ENCODE results near the gene PZP.
"Not testable (repeated sequence)": the region's sequence is repeated elsewhere in the genome, so short reads cannot be mapped to it uniquely, and the experiment has no call there.

Gene PZP

DNA sequence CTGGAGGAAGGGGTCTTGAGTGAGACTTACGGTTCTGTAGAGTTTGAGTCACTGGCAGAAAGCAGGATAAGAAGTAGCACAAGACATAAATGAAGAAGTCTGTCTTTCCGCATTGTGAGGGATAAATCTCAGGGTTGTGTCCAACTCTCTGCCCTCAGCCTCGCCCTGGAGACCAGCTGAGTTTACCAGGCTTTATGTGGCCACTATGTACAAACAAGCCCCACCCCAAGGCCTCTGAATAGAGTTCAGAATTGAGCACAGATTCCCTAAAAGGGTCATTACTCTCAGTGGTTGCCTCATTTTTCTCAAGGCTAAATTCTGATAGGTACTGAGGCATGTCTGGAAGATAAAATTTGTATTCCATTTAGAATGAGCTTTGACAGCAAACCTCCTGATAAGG lies at the start of gene PZP:
PZP (minus strand) TSS at position 167 of the 400 bp plus-strand sequence; CDS start at position 113, 54 bp downstream.
- DNase-seq, result no peak

DNA sequence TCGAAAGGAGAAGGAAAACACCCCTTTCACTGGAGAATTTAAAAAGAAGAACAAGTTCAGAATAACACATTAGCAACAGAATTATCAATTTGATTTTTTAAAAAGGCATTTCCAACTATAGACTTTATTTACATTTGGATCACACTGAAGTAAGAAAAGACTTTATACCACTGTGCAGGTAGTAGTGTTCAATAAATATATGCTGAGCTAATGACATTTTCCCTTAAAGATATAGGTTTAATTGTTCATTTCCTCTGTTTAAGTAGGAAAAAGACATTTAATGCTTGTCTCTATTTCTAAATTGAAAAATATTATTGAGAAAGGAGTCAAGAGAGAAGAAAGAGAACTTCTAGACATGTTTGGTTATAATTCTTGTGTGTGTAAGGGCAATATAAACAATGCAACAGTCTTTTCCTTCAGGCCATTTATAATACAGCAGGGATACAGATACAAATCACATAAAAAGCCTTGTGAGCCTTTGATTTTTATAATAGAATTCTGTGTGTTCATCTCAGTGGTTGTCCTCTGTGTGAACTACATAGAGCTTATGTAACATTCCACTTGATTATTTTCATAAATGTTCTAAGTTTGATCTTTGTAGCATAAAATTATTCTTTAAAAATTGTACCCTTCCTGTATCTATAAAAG lies 48.7 kb upstream of the PZP start:
- no peak for DNase-seq

- DNase-seq, result peak in 1 of 3 donors; percentile 12
Observed at GRCh38 chr12:9256341-9256740, 48.1 kb upstream of the PZP start.

DNA sequence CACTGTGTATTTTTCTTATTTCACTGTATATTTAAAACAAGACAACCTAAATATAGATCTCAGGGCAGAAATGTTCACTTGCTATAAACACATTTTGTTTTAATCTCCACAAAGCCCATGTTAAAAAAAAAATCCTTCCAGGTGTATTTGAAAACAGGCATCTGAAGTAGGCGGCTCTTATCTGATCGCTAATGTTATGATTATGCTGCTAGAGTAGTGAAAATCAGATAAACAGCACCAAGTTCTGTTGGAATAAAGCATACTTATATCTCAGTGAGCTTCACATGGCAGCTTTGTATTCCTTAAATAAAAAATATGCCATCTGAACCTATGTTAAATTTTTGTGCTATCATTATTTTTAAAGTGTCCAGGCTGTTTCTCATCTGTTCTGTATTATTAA lies 47.6 kb upstream of the PZP start:
- DNase-seq, result no peak

GRCh38 chr12:9253464-9253863 lies 45.3 kb upstream of the PZP start:
- DNase-seq, result no peak

- DNase-seq, result not testable (repeated sequence)
Observed at GRCh38 chr12:9252791-9253190, 44.6 kb upstream of the PZP start.

DNA sequence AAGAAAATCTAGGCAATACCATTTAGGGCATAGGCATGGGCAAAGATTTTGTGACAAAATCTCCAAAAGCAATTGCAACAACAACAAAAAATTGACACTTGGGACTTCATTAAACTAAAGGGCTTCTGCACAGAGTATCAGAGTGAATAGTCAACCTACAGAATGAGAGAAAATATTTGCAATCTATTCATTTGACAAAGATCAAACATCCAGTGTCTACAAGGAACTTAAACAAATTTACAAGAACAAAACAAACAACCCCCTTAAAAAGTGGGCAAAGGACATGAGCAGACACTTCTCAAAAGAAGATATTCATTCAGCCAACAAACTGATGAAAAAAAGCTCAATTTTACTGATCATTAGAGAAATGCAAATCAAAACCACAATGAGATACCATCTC lies 44.1 kb upstream of the PZP start:
- DNase-seq, result no peak

DNA sequence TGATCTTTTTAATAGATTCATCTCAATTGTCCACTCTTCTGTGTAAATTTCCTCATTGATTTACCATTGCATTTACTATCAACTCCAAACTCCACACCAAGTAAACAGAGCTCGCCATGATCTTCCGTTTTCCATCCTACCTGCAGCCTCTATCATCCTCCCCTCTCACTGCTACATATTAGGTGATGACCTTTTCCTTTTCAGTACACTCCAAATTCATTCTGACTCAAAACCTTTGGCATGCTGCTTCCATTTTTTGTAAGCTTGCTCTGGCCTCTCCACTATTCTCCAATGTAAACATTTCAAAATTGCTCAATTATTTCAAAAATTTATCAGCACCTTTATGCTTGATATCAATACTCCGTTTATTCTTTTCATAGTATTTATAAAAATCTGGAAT lies 40.2 kb upstream of the PZP start:
- DNase-seq, result no peak

GRCh38 chr12:9244894-9245293 lies 36.7 kb upstream of the PZP start:
- DNase-seq, result no peak

- DNase-seq, result no peak
Observed at GRCh38 chr12:9243999-9244649, 35.9 kb upstream of the PZP start.

GRCh38 chr12:9241301-9241700 lies 33.1 kb upstream of the PZP start:
- DNase-seq, result no peak

DNA sequence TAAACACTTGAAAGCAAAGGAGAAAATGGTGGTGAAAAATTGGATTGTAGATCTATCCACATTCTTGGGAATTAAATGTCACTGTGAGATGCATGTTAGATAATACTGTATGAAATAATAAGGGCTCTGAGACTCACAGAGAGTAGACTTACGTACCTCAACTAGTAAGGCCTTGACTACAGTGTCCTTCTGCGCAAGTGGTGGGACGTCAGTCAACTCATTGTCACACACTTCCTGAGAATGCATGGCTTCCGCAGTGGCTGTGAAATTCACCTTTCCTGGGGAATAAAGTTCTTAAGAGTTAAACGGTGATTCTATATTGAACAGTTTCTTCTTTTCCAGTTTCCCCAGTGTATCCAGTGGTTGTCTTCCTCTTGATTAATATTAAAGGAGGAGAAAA lies 32.6 kb upstream of the PZP start:
- DNase-seq, result no peak

GRCh38 chr12:9240004-9240635 lies 31.9 kb upstream of the PZP start:
- DNase-seq, result peak; percentile 45 to 64 (median 46)

- DNase-seq, result peak; percentile 8 to 50 (median 38)
Observed at GRCh38 chr12:9237286-9237685, 29.1 kb upstream of the PZP start.

DNA sequence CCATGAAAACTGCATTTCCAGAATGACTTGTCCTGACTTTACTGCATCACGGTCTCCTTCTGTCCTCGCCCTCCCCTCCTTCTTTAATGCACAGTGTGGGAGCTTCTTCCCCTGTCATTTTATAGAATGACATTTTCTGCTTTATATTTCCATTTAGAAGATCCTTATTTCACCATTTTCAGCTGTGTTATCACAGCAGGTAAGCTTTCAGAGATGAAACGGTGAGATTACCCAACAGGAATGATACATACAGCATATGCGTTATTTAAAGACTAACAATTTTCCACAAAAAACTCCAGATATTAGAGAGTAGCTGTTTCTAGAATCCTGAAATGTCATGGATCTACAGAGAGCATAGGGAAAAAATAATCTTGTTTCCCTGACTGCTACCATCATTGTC lies 27.3 kb upstream of the PZP start:
- no peak for DNase-seq

DNA sequence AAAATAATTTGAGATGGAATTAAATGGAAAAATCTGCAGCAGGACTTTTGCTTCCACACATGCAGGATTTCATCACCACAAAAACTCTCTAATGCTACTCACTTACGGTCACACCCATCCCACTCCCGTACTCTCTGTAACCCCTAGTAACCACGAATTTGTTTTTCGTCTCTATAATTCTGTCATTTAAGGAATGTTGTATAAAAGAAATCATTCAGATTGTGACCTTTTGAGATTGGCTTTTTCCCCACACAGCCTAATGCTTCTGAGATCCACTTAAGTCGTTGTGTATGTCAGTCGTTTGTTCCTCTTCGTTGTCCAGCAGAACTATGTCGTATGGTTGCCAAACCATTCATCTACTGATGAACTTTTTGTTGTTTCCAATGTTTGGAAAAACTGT lies 19.8 kb upstream of the PZP start:
- no peak for DNase-seq

GRCh38 chr12:9223830-9224229 lies 15.6 kb upstream of the PZP start:
- DNase-seq, result no peak

- no peak for DNase-seq
Observed at GRCh38 chr12:9221483-9221882, 13.3 kb upstream of the PZP start.

DNA sequence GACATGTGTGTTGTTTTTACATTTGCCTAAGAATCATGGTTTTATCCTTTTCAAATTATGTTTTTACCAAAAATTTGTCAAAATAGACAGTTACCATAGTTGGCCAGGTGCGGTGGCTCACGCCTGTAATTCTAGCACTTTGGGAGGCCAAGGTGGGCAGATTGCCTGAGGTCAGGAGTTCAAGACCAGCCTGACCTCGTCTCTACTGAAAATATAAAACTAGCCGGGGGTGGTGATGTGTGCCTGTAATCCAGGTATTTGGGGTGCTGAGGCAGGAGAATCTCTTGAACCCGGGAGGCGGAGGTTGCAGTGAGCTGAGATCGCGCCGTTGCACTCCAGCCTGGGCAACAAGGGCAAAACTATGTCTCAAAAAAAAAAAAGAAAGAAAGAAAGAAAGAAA lies 12.8 kb upstream of the PZP start:
- DNase-seq, result not testable (repeated sequence)

DNA sequence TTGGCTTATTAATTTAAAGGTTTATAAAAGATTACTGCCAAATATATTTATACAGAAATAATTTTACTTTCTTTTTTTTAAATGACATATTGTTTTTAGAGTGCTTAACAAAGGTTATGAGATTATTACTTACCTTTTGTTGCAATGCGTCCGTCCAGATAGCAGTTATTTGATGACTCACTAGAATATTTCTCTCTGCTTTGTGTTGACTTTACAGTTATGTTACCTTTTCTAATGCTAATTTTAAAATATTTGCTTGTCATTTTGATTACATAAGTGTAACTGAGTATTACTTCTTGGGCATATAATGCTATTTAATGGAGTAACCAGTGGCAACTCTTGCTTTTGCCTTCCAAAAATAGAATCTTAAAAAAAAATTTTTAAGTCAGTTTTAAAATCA lies 6.3 kb upstream of the PZP start:
- DNase-seq, result no peak

- DNase-seq, result no peak
Observed at GRCh38 chr12:9211687-9212086, 3.5 kb upstream of the PZP start.

- DNase-seq, result no peak
Observed at GRCh38 chr12:9204380-9204779, 3.8 kb downstream of the PZP start.

- no peak for DNase-seq
Observed at GRCh38 chr12:9198012-9198411, 10.2 kb downstream of the PZP start.

- no peak for DNase-seq
Observed at GRCh38 chr12:9184276-9184675, 23.9 kb downstream of the PZP start.

Measured in suppressor macrophage treated with lipopolysaccharide for 1 hour (primary cell).